ENCODE measurements around the gene CYFIP2.
A peak's percentile ranks its signal among the peaks of the same experiment; 100 is the strongest.

Gene CYFIP2

DNA sequence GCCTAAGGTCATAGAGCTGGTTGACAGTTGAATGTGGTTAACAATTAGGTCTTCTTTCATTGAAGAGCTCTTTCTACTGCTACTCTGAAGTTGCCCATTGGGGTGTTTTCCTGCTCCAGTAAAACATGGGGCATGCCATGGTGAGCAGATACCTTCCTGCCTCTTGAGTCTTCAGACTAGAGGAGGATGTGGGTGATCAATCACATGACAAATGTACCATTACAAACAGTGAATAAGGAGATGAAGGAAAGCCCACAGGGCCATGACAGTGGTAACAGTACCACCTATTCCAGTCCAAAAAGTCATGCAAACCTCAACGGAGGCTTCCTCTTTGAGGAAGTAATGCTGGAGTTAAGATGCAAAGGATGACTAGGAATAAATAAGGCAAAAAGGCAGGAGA is 73.5 kb downstream of the CYFIP2 start:
- no peaks in the 10 kb centered on the region for H3K9me3 ChIP-seq (ENCODE audit: control insufficient read depth, low read length)
- DNase-seq: no peak
- no peak overlapping the region for H3K4me3 ChIP-seq (ENCODE audit: insufficient read depth, low read depth, low read length, poor library complexity, severe bottlenecking)
- H3K4me1 ChIP-seq (ENCODE audit: control insufficient read depth, insufficient read depth, low read length, poor library complexity, severe bottlenecking): no peaks in the 10 kb centered on the region
- no peak overlapping the region for H3K27ac ChIP-seq (ENCODE audit: insufficient read depth, low read length, poor library complexity, severe bottlenecking)
- peaks cover 92% of the 10 kb centered on the region for H3K36me3 ChIP-seq (ENCODE audit: control insufficient read depth, insufficient read depth, low read length)
- H3K27me3 ChIP-seq (replicated peaks; ENCODE audit: control insufficient read depth, insufficient read depth, low read length, poor library complexity, severe bottlenecking): no peaks in the 10 kb centered on the region

DNA sequence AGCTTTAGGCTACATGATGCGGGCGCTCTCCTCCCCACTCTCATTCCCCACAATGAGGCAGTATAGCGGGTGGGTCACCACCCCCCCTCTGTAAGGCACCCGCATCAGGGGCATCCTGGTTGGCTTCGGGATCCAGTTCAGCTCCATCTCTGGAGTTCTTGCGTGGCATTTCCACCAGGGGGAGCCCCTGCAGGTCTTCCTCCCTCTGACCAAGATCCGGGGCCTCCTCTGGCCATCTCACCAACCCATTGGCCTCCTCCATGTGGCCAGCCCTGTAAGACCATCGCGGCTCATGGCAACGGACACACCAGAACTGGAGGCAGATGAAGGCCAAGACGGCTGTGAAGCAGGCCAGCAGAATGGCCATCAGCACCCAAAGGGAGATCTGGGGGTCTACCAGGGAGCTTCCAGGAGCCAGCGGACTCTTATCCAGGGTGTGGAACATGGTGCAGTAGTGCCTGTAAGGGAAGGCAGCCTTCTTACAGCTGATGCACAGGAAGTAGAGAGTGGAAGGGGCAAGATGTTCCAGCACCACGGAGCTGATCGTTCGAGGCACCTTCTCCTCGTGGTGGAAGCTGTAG is 77.0 kb downstream of the CYFIP2 start:
- no peak overlapping the region for H3K4me3 ChIP-seq (ENCODE audit: insufficient read depth, low read depth, low read length, poor library complexity, severe bottlenecking)
- no peaks in the 10 kb centered on the region for H3K4me1 ChIP-seq (ENCODE audit: control insufficient read depth, insufficient read depth, low read length, poor library complexity, severe bottlenecking)
- DNase-seq: peak in 1 of 3 donors; percentile 21
- H3K9me3 ChIP-seq (ENCODE audit: control insufficient read depth, low read length): no peaks in the 10 kb centered on the region
- no peak overlapping the region for H3K27ac ChIP-seq (ENCODE audit: insufficient read depth, low read length, poor library complexity, severe bottlenecking)
- H3K27me3 ChIP-seq (replicated peaks; ENCODE audit: control insufficient read depth, insufficient read depth, low read length, poor library complexity, severe bottlenecking): no peaks in the 10 kb centered on the region
- H3K36me3 ChIP-seq (ENCODE audit: control insufficient read depth, insufficient read depth, low read length): peaks cover 90% of the 10 kb centered on the region

DNA sequence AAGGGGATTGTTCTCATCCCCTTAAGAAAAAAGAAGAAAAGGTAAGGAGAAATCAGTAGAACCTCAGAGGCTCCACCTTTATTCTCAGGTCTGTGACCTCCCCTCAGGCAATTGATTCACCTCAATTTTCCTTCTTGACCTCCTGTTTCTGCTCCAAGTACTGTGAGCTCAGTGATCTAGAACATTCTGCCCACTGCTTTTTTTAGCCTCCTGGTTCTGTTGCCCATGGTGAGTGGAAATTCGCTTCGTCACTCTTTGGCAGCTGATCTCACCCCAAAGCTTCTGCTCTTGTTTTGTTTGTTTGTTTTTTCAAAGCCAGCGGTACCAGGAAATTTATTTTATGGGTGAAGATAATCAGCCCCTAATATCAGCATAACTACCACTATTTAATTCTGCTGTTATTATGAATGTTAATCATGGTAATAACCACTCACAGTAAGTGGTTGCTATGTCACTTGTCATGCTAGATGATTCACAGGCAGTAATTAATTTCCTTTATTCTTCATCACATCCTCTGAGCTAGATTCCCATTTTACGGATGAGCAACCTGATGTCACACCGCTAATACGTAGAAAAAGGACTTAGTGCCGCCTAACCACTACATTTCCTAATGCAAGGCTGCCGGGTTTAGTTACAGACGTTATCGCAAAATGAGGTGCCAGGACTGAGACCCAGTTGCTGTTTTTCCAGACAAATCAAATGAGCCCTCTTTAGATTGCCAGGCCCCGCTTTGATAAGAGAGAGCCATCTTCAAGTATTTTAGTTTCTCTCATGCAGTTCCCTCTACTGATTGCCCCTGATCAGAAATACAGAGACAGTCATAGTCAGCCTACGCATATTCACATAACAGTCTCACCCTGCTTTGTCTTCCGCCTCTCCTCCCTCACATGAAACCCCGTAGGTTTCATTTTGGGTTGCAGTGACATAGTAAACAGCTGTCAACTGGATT is 78.2 kb downstream of the CYFIP2 start:
- Histone ChIP-seq H3K4me1 (ENCODE audit: control insufficient read depth, insufficient read depth, low read length, poor library complexity, severe bottlenecking) (no peaks in the 10 kb centered on the region), H3K27ac (ENCODE audit: insufficient read depth, low read length, poor library complexity, severe bottlenecking) (no peak overlapping the region), H3K27me3 (replicated peaks; ENCODE audit: control insufficient read depth, insufficient read depth, low read length, poor library complexity, severe bottlenecking) (no peaks in the 10 kb centered on the region), H3K9me3 (ENCODE audit: control insufficient read depth, low read length) (no peaks in the 10 kb centered on the region), H3K4me3 (ENCODE audit: insufficient read depth, low read depth, low read length, poor library complexity, severe bottlenecking) (no peak overlapping the region), H3K36me3 (ENCODE audit: control insufficient read depth, insufficient read depth, low read length) (peaks cover 82% of the 10 kb centered on the region)
- DNase-seq: no peak

DNA sequence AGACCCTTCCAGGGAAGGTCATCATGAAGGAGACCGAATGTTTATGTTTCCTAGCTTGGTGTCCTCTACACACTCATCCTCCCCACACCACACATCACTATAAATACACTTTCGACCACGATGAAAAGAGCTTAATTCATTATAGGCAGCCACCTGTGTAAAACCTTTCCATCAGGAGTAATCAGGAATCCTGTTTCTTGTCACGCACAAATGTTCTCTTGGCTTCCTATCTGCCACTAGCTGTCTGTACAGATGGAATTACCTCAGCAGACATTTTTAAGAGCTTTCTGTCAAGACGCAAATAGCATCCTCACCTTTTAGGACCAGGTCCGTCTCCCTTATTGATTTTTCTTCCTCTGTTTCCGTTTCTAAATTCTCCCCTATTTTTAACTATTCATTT is 79.1 kb downstream of the CYFIP2 start:
- peaks cover 76% of the 10 kb centered on the region for H3K36me3 ChIP-seq (ENCODE audit: control insufficient read depth, insufficient read depth, low read length)
- H3K27ac ChIP-seq (ENCODE audit: insufficient read depth, low read length, poor library complexity, severe bottlenecking): no peak overlapping the region

DNA sequence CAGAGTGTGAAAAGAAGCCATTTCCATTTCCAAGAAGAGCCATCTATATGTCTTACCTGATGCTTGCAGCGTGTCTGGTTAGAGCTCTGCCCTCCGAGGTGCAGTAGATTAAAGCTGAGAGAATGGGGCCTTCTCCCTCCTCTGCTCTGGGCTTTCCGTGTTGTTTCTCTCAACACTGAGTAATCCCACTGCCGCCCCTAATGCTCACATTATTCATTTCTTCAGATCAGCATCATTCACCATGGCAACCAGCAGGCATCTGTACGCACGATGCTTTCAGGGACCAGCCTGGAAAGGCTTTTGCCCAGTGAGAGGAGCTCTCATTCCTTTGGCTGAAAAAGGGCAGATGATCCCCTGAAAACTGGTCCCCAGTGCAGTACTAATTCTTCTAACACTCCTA is 79.6 kb downstream of the CYFIP2 start:
- Histone ChIP-seq H3K27me3 (replicated peaks; ENCODE audit: control insufficient read depth, insufficient read depth, low read length, poor library complexity, severe bottlenecking) (no peaks in the 10 kb centered on the region), H3K4me3 (ENCODE audit: insufficient read depth, low read depth, low read length, poor library complexity, severe bottlenecking) (no peak overlapping the region), H3K36me3 (ENCODE audit: control insufficient read depth, insufficient read depth, low read length) (peaks cover 72% of the 10 kb centered on the region), H3K27ac (ENCODE audit: insufficient read depth, low read length, poor library complexity, severe bottlenecking) (no peak overlapping the region), H3K4me1 (ENCODE audit: control insufficient read depth, insufficient read depth, low read length, poor library complexity, severe bottlenecking) (no peaks in the 10 kb centered on the region), H3K9me3 (ENCODE audit: control insufficient read depth, low read length) (no peaks in the 10 kb centered on the region)
- no peak for DNase-seq

More for the DNA sequence above, 79.1 kb downstream of the CYFIP2 start:
- no peaks in the 10 kb centered on the region for H3K27me3 ChIP-seq (replicated peaks; ENCODE audit: control insufficient read depth, insufficient read depth, low read length, poor library complexity, severe bottlenecking)
- H3K4me3 ChIP-seq (ENCODE audit: insufficient read depth, low read depth, low read length, poor library complexity, severe bottlenecking): no peak overlapping the region
- no peaks in the 10 kb centered on the region for H3K9me3 ChIP-seq (ENCODE audit: control insufficient read depth, low read length)
- DNase-seq: no peak
- no peaks in the 10 kb centered on the region for H3K4me1 ChIP-seq (ENCODE audit: control insufficient read depth, insufficient read depth, low read length, poor library complexity, severe bottlenecking)

DNA sequence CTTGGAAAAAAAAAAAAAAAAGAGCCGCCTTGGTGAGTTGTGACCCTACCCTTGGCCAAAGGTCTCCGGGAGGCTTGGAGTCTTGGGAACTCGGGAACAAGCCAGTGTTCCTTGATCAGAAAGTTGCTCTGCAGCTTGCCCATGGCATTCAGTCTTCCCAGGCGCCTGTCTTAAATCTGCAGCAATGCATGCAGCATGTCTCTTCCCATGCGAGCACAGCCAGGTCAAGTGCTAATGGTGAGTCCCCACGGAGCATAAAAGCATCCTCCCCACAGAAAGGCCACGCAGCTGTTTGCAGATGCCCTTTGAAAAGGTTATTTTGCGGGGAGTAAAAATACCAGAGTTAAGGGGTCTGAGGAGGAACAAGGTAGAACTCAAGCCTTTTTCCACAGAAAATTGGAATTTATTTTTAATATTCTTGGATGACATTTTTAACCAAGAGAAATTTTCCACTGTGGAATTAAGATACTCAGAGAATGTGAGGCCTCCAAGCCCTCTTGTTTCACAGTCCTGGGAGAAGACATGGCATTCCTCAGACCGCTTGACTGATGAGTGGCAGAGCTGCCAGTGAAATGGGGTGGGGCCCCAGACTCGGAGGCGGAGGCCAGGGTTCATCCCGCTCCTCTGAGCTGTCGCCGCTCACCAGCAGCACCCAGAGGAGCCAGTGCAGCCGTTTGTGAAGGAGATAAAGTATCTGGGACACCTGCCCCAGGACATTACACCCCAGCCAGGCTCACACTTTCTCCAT is 81.6 kb downstream of the CYFIP2 start:
- no peak overlapping the region for H3K4me3 ChIP-seq (ENCODE audit: insufficient read depth, low read depth, low read length, poor library complexity, severe bottlenecking)
- no peaks in the 10 kb centered on the region for H3K27me3 ChIP-seq (replicated peaks; ENCODE audit: control insufficient read depth, insufficient read depth, low read length, poor library complexity, severe bottlenecking)
- no peak for DNase-seq
- H3K4me1 ChIP-seq (ENCODE audit: control insufficient read depth, insufficient read depth, low read length, poor library complexity, severe bottlenecking): no peaks in the 10 kb centered on the region
- H3K9me3 ChIP-seq (ENCODE audit: control insufficient read depth, low read length): no peaks in the 10 kb centered on the region
- no peak overlapping the region for H3K27ac ChIP-seq (ENCODE audit: insufficient read depth, low read length, poor library complexity, severe bottlenecking)
- peaks cover 58% of the 10 kb centered on the region for H3K36me3 ChIP-seq (ENCODE audit: control insufficient read depth, insufficient read depth, low read length)

DNA sequence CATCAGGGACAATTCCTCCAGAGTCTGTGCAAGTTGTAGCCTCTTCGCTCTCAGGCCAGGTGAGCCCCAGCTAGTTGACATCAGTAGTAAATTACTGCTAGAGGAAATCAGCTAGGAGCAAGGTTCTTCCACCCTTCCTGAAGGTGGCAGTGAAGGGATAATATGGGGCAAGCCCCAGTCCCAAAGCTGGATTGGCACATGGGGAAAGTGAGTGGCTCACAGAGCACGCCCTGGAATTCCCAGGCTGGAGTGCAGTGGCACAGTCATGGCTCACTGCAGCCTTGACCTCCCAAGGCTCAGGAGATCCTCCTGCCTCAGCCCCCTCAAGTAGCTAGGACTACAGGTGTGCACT is 82.1 kb downstream of the CYFIP2 start:
- H3K9me3 ChIP-seq (ENCODE audit: control insufficient read depth, low read length): no peaks in the 10 kb centered on the region
- peaks cover 57% of the 10 kb centered on the region for H3K36me3 ChIP-seq (ENCODE audit: control insufficient read depth, insufficient read depth, low read length)
- H3K27me3 ChIP-seq (replicated peaks; ENCODE audit: control insufficient read depth, insufficient read depth, low read length, poor library complexity, severe bottlenecking): no peaks in the 10 kb centered on the region
- DNase-seq: no peak
- no peak overlapping the region for H3K27ac ChIP-seq (ENCODE audit: insufficient read depth, low read length, poor library complexity, severe bottlenecking)
- H3K4me3 ChIP-seq (ENCODE audit: insufficient read depth, low read depth, low read length, poor library complexity, severe bottlenecking): no peak overlapping the region
- H3K4me1 ChIP-seq (ENCODE audit: control insufficient read depth, insufficient read depth, low read length, poor library complexity, severe bottlenecking): no peaks in the 10 kb centered on the region

DNA sequence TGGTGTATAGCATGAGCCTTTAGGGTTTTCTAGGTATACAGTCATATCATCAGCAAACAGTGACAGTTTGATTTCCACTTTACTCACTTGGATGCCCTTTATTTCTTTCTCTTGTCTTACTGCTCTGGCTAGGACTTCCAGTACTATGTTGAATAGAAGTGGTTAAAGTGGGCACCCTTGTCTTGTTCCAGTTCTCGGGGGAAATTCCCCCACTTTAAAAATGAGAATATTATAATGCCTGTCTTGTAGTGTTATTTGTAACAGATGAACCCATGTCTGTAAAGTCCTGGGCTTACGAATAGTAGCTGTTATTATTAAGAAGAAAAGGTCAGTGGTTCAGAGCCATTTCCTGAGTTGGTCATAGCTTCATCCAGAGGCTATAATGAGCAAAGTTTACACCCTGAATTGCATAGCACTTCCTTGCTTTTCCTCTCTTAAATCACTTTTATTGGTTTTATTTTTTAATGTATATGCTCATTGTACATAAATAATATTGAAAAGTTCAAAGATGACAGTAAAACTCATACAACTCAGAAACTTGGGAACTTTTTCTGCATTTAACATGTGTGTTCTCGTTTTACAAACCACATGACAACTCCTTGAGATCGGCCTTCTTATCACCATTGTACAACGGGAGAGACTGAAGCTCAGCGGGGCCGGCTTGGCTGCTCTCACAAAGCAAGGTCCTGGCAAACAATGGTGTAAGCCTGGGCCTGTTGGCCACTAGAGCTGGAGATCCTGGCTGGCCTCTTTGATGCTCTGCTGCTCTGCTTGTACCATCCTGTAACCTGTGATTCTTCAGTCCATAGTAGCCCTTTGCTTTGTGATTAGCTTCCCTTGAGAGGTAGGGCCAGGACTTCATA is 85.2 kb downstream of the CYFIP2 start:
- H3K9me3 ChIP-seq (ENCODE audit: control insufficient read depth, low read length): no peaks in the 10 kb centered on the region
- no peak overlapping the region for H3K4me3 ChIP-seq (ENCODE audit: insufficient read depth, low read depth, low read length, poor library complexity, severe bottlenecking)
- no peak overlapping the region for H3K27ac ChIP-seq (ENCODE audit: insufficient read depth, low read length, poor library complexity, severe bottlenecking)
- H3K4me1 ChIP-seq (ENCODE audit: control insufficient read depth, insufficient read depth, low read length, poor library complexity, severe bottlenecking): no peaks in the 10 kb centered on the region
- H3K27me3 ChIP-seq (replicated peaks; ENCODE audit: control insufficient read depth, insufficient read depth, low read length, poor library complexity, severe bottlenecking): no peaks in the 10 kb centered on the region
- DNase-seq: no peak
- H3K36me3 ChIP-seq (ENCODE audit: control insufficient read depth, insufficient read depth, low read length): peaks cover 42% of the 10 kb centered on the region

DNA sequence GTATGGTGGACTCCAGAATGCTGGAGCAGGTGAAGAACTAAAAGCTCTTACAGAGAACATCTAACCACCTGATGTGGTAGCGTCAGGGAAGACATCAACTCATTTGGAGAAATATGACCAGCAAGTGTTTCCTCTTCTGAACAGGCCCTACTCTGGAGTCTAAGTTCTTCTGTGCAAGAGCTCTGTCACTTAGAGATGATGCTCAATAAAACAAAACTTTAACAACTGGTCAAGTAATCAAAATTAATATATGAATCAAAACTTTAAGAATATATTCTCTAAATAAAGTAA is 85.8 kb downstream of the CYFIP2 start:
- Histone ChIP-seq H3K27me3 (replicated peaks; ENCODE audit: control insufficient read depth, insufficient read depth, low read length, poor library complexity, severe bottlenecking) (no peaks in the 10 kb centered on the region), H3K4me3 (ENCODE audit: insufficient read depth, low read depth, low read length, poor library complexity, severe bottlenecking) (no peak overlapping the region), H3K9me3 (ENCODE audit: control insufficient read depth, low read length) (no peaks in the 10 kb centered on the region), H3K27ac (ENCODE audit: insufficient read depth, low read length, poor library complexity, severe bottlenecking) (no peak overlapping the region), H3K36me3 (ENCODE audit: control insufficient read depth, insufficient read depth, low read length) (peaks cover 37% of the 10 kb centered on the region), H3K4me1 (ENCODE audit: control insufficient read depth, insufficient read depth, low read length, poor library complexity, severe bottlenecking) (no peaks in the 10 kb centered on the region)
- DNase-seq: no peak
